LNCaP clone FGC (cell line): ENCODE results near the gene MLLT3.

Experiments used
- DNase-seq: peaks from one replicate; pipeline ENCODE4 v3.0.0-alpha.2; 2011; ENCODE audit warnings: low read depth
- H3K4me3 ChIP-seq: 2 replicates; pipeline ENCODE4 v1.5.1; 2011; ENCODE audit warnings: mild to moderate bottlenecking, low read depth, low read length, control low read depth
- CTCF ChIP-seq: IDR thresholded peaks from 2 replicates; pipeline ENCODE4 v1.5.1; 2012; ENCODE audit warnings: mild to moderate bottlenecking; ENCODE audit not compliant: control insufficient read depth, insufficient read depth; ENCODE audit errors: extremely low read depth

Gene MLLT3

GRCh38 chr9:20552874-20553557, 69.3 kb downstream of the MLLT3 start:
- 0 out of 2 replicates have a peak, but pooled peaks have one; percentile 17 for TF ChIP-seq CTCF
- no peak for DNase-seq
- H3K4me3 ChIP-seq, result no peak overlapping the region

DNA sequence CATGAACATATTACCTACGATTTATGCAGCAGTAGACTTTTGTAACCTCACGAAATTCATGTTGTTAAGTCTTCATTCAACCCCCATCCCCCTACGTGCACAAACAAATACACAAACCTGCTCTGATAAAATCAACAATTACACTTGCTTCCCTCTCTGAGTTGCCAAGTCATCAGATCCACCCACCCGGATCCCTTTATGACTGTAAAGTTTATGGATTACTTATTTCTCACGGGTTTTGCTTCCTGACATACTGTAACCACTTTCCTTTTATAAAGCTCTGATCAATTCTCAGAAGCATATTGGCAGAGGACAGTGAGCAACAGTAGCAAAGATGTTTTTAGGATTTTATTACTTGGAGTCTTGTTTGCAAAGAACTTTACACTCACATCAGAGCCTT, 70.5 kb downstream of the MLLT3 start:
- peak; percentile 86 for DNase-seq
- no peak for TF ChIP-seq CTCF
- peak overlapping the region; percentile 34 for H3K4me3 ChIP-seq

GRCh38 chr9:20551236-20551635, 71.1 kb downstream of the MLLT3 start:
- DNase-seq, result no peak
- no peak for TF ChIP-seq CTCF
- peak overlapping the region; percentile 34 for H3K4me3 ChIP-seq

- no peak for TF ChIP-seq CTCF
- no peak for DNase-seq
- H3K4me3 ChIP-seq, result no peak overlapping the region
These were observed 72.0 kb downstream of the MLLT3 start for GRCh38 chr9:20550326-20550725.

DNA sequence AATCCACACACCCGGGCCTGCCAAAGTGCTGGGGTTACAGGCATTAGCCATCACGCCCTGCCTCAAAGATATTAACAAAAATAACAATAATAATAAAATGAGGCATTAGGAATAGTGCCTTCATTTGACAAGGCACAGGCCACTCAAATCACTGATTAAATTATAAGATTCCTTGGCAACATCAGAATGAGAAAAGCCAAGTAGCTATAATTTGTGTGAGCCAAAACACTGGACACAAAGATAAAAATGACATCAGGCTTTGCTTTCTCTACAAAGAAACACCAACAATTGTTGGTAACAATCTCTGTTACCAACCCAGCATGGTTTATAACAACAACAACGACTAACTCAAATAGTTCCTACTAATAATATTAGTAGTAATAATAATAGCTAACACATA, 73.2 kb downstream of the MLLT3 start:
- H3K4me3 ChIP-seq, result no peak overlapping the region
- no peak for TF ChIP-seq CTCF
- no peak for DNase-seq

DNA sequence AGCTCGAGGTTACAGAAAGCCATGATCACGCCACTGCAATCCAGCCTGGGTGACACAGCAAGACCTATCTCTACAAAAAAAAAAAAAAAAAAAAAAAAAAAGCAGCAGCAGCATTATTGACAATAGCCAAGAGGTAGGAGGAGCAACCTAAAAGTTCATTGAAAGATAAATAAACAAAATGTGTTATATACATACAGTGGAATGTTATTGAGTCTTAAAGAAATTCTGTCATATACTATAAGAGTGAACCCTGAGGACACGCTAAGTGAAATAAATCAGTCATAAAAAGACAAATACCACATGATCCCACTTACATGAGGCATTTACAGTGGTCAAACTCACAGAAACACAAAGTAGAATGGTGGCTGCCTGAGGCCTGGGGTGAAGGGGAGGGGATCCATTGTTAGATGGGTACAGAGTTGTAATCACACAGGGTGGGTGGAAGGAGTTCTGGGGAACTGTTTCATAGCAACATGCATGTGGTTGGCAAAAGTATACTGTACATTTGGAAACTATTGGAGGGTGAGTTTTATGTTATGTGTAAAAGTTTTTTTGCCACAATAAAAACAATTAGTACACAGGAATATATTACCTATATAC, 77.2 kb downstream of the MLLT3 start:
- DNase-seq, result no peak
- no peak for TF ChIP-seq CTCF
- no peak overlapping the region for H3K4me3 ChIP-seq
